NCI-H524 treated with DMSO at 0.1 percent for 48 hours (cell line): ENCODE data around the gene BLOC1S1.
"Not testable (repeated sequence)": the region's sequence is repeated elsewhere in the genome, so short reads cannot be mapped to it uniquely, and the experiment has no call there.

Experiments used
- DNase-seq: peaks from one replicate; lab custom pipeline; 2025; lab: John Stamatoyannopoulos, UW

Gene BLOC1S1

GRCh38 chr12:55745361-55746173 is 29.7 kb downstream of the BLOC1S1 start:
- DNase-seq = peak; percentile 42

- no peak for DNase-seq
Observed at GRCh38 chr12:55746174-55746912, 30.5 kb downstream of the BLOC1S1 start.

GRCh38 chr12:55746913-55747231 is 31.0 kb downstream of the BLOC1S1 start:
- no peak for DNase-seq

GRCh38 chr12:55748230-55748993 is 32.6 kb downstream of the BLOC1S1 start:
- DNase-seq = no peak

- no peak for DNase-seq
Observed at GRCh38 chr12:55755246-55755645, 39.4 kb downstream of the BLOC1S1 start.

GRCh38 chr12:55757701-55758100 is 41.9 kb downstream of the BLOC1S1 start:
- DNase-seq = no peak

- not testable (repeated sequence) for DNase-seq
Observed at GRCh38 chr12:55758575-55758974, 42.7 kb downstream of the BLOC1S1 start.

- DNase-seq = no peak
Observed at GRCh38 chr12:55760663-55761062, 44.8 kb downstream of the BLOC1S1 start.

GRCh38 chr12:55762646-55763045 is 46.8 kb downstream of the BLOC1S1 start:
- DNase-seq = no peak

GRCh38 chr12:55765736-55766290 is 50.0 kb downstream of the BLOC1S1 start:
- DNase-seq = no peak

- DNase-seq = no peak
Observed at GRCh38 chr12:55767156-55767555, 51.3 kb downstream of the BLOC1S1 start.
